ENCODE results near the gene PRKAR2A. TPM values are rescaled to one million over a fixed set of nuclear protein-coding genes. Genes with fewer than 3 reads are reported as not detected.

The PRKAR2A gene
- polyA plus RNA-seq, 1 of the 3 experiments (the other 2 are of a cell fraction): 5.2 TPM

DNA sequence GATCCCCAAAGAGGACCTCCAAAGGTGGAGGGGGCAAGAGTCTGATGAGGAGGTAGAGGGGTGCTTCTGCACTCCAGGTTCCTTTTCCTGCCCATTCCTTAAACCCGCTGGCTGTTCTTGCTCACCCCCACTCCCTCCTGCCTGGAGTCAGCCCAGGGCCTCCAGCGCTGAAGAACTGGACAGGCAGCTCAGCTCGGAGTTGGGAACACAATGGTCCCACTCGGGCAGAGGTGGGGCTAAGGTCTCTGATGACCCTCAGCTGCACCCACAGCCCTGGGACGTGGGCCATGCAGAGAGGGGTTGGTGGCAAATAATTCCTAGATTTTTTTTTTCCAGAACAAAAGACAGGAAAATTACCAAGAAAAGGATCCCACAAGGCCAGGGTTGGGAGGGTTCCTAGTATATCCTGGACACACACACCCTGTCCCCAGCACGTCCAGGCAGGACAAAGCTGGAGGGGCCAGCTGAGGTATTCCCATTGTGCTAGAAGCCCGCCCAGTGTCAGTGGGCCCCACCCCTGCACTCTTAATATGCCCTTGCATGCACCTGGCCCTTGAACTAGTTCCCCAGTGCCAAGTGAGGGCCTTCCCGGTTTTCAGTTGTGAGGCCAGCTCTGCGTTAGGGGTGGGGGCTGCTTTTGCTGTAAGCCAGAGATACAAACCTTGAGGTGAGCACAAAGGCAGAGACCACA, 108.6 kb downstream of the PRKAR2A start:
- H3K79me2 ChIP-seq (ENCODE audit: insufficient read depth): no peaks in the 10 kb centered on the region
- H2AFZ ChIP-seq (ENCODE audit: low read depth): no peak overlapping the region
- WGBS (ENCODE audit: low lambda C conversion rate): 91% methylated on average over 7 of the region's 9 CpGs
- no peaks in the 10 kb centered on the region for H3K9me2 ChIP-seq
- no peaks in the 10 kb centered on the region for H4K20me1 ChIP-seq (ENCODE audit: insufficient read depth)
- H3K9me3 ChIP-seq: no peaks in the 10 kb centered on the region
- ChIA-PET CTCF (interaction anchor here (0.6 to 3.7 kb wide), 33 partner anchors 8 to 862 kb away, joined by 3 to 29 read pairs (median 5); partner anchors contain the start of genes CELSR3, IP6K2, NCKIPSD and PRKAR2A), POLR2A (interaction anchor here (1.1 to 1.5 kb wide), 3 partner anchors 22 to 75 kb away, joined by 3 to 7 read pairs (median 5); partner anchors contain the start of genes IP6K2 and NCKIPSD)
- H3K4me3 ChIP-seq (ENCODE audit: low read depth in 2 of 2, low read length in 1 of 2): no peak overlapping the region
- no peaks in the 10 kb centered on the region for H3K27me3 ChIP-seq (ENCODE audit: insufficient read depth)
- H3K36me3 ChIP-seq (replicated peaks in 1 of 2; ENCODE audit: control insufficient read depth in 1 of 2, insufficient read depth in 2 of 2, low read length in 1 of 2): no peaks in the 10 kb centered on the region
- no peak overlapping the region for H3K9ac ChIP-seq
- no peak overlapping the region for H3K4me2 ChIP-seq
- DNase-seq: peak; percentile 30
- H3K4me1 ChIP-seq (ENCODE audit: control insufficient read depth in 1 of 2, insufficient read depth in 2 of 2, low read depth in 1 of 2, low read length in 1 of 2): peaks cover 0 to 17% of the 10 kb centered on the region in 2 experiments; a peak in 1 of 4 replicates
- H3K27ac ChIP-seq (ENCODE audit: low read depth in 2 of 2, low read length in 1 of 2): no peak overlapping the region; a peak in 1 of 4 replicates
- no peak for TF ChIP-seq TEAD4 (IDR thresholded peaks at IDR 0.05; ENCODE audit: borderline replicate concordance, insufficient read depth)
- no peak for TF ChIP-seq MEF2A (IDR thresholded peaks at IDR 0.05; ENCODE audit: borderline replicate concordance, low read depth)
- no peak for TF ChIP-seq FOSL2 (IDR thresholded peaks at IDR 0.05; ENCODE audit: borderline replicate concordance, low read depth)
- TF ChIP-seq, protein P1, sequence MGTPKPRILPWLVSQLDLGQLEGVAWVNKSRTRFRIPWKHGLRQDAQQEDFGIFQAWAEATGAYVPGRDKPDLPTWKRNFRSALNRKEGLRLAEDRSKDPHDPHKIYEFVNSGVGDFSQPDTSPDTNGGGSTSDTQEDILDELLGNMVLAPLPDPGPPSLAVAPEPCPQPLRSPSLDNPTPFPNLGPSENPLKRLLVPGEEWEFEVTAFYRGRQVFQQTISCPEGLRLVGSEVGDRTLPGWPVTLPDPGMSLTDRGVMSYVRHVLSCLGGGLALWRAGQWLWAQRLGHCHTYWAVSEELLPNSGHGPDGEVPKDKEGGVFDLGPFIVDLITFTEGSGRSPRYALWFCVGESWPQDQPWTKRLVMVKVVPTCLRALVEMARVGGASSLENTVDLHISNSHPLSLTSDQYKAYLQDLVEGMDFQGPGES (IDR thresholded peaks at IDR 0.05; ENCODE audit: low read depth, low read length): no peak
- no peak for TF ChIP-seq FOXM1 (IDR thresholded peaks at IDR 0.05; ENCODE audit: low read depth)
- no peak for TF ChIP-seq CHD2 (IDR thresholded peaks at IDR 0.05; ENCODE audit: low read length, partially characterized antibody)
- no peak for TF ChIP-seq FOXJ3 (CRISPR knock-in tag; IDR thresholded peaks at IDR 0.05)
- no peak for TF ChIP-seq EP300 (IDR thresholded peaks at IDR 0.05; ENCODE audit: borderline replicate concordance in 1 of 2, low read depth in 1 of 2, low read length in 1 of 2)
- no peak for TF ChIP-seq MXI1 (IDR thresholded peaks at IDR 0.05; ENCODE audit: low read depth, low read length)
- no peak for TF ChIP-seq EZH2phosphoT487 (IDR thresholded peaks at IDR 0.05; ENCODE audit: borderline replicate concordance, low read depth)
- no peak for TF ChIP-seq POLR2AphosphoS5 (IDR thresholded peaks at IDR 0.05; ENCODE audit: low read depth, low read length)
- TF ChIP-seq RCOR1 (IDR thresholded peaks at IDR 0.05; ENCODE audit: low read length): no peak
- no peak for TF ChIP-seq NFIC (IDR thresholded peaks at IDR 0.05; ENCODE audit: borderline replicate concordance)
- no peak for TF ChIP-seq TAF1 (IDR thresholded peaks at IDR 0.05; ENCODE audit: borderline replicate concordance, low read depth, low read length)
- TF ChIP-seq, protein P2, sequence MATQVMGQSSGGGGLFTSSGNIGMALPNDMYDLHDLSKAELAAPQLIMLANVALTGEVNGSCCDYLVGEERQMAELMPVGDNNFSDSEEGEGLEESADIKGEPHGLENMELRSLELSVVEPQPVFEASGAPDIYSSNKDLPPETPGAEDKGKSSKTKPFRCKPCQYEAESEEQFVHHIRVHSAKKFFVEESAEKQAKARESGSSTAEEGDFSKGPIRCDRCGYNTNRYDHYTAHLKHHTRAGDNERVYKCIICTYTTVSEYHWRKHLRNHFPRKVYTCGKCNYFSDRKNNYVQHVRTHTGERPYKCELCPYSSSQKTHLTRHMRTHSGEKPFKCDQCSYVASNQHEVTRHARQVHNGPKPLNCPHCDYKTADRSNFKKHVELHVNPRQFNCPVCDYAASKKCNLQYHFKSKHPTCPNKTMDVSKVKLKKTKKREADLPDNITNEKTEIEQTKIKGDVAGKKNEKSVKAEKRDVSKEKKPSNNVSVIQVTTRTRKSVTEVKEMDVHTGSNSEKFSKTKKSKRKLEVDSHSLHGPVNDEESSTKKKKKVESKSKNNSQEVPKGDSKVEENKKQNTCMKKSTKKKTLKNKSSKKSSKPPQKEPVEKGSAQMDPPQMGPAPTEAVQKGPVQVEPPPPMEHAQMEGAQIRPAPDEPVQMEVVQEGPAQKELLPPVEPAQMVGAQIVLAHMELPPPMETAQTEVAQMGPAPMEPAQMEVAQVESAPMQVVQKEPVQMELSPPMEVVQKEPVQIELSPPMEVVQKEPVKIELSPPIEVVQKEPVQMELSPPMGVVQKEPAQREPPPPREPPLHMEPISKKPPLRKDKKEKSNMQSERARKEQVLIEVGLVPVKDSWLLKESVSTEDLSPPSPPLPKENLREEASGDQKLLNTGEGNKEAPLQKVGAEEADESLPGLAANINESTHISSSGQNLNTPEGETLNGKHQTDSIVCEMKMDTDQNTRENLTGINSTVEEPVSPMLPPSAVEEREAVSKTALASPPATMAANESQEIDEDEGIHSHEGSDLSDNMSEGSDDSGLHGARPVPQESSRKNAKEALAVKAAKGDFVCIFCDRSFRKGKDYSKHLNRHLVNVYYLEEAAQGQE (IDR thresholded peaks at IDR 0.05; ENCODE audit: low read depth, low read length): no peak
- TF ChIP-seq RAD21 (IDR thresholded peaks at IDR 0.05; ENCODE audit: low read length): no peak
- TF ChIP-seq SMC3 (IDR thresholded peaks at IDR 0.05; ENCODE audit: low read depth, low read length): no peak
- TF ChIP-seq NRF1 (IDR thresholded peaks at IDR 0.05; ENCODE audit: low read depth, low read length): no peak
- TF ChIP-seq GATA2 (CRISPR knock-in tag; IDR thresholded peaks at IDR 0.05): no peak
- TF ChIP-seq GABPA (IDR thresholded peaks at IDR 0.05; ENCODE audit: low read depth): no peak
- peaks cover 8% of the 10 kb centered on the region for H3F3A ChIP-seq (replicated peaks; ENCODE audit: insufficient read depth)
